Measurements from ENCODE around the gene DPYSL4. TPM values are rescaled to one million over a fixed set of nuclear protein-coding genes. Genes with fewer than 3 reads are reported as not detected.

DPYSL4 gene
- total and polyA plus RNA-seq, 2 experiments from 2014 or later, result 10.6 to 23.9 TPM

GRCh38 chr10:132201111-132201969 is 14.6 kb downstream of the DPYSL4 start (continued):
- no peak for TF ChIP-seq CTCF (conservative IDR thresholded peaks at IDR 0.05; ENCODE audit: low read depth in 2 of 2)
- no peak for TF ChIP-seq ZNF331 (CRISPR knock-in tag; IDR thresholded peaks at IDR 0.05; ENCODE audit: low read depth)

DNA sequence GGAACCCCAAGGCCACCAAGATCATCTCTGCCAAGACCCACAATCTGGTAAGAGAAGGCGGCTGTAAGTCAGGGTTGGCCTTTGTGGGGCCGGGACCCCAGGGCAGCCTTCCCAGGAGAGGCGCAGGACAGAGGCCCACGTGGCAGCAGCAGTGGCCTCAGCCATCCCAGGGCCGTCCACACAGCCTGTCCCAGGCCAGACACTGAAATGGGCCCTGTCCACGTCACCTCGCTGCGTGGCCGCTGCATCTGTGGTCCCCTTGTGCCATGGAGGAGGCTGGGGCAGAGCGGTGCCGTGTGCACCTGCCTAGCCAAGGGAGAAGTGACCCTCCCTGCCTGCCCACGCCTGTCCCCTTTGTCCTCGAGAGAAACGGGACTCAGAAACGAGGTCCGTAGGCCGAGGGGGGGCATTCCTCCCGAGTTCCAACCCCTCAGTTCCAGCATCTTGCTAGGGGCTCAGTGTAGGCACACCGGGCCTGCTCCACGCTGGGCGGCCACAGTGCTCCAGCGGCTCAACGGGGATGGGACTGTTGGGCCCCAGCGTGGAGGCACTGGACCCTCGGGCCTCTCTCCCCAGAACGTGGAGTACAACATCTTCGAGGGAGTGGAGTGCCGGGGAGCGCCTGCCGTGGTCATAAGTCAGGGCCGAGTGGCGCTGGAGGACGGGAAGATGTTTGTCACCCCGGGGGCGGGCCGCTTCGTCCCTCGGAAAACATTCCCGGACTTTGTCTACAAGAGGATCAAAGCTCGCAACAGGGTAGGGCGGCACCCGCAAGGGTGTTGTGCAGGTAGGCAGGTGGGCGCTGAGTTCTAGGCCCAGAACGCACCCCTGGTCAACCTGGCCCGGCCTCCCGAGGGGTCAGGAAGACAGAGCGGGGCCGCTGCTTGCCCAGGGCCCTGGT is 15.6 kb downstream of the DPYSL4 start:
- H3K9me2 ChIP-seq (ENCODE audit: insufficient read depth), result no peaks in the 10 kb centered on the region
- no peak overlapping the region for H2AFZ ChIP-seq
- H3K4me2 ChIP-seq, result no peak overlapping the region
- no peak overlapping the region for H3K27ac ChIP-seq (ENCODE audit: low read depth)
- no peaks in the 10 kb centered on the region for H3K36me3 ChIP-seq (ENCODE audit: insufficient read depth)
- H4K20me1 ChIP-seq (replicated peaks; ENCODE audit: insufficient read depth), result no peaks in the 10 kb centered on the region
- Mint-ChIP-seq H3K9me3 (no peaks in the 10 kb centered on the region), H3K36me3 (ENCODE audit: low read depth) (no peaks in the 10 kb centered on the region), H3K27me3 (ENCODE audit: insufficient read depth, low read depth, poor library complexity) (peaks cover 2% of the 10 kb centered on the region), H3K4me1 (no peaks in the 10 kb centered on the region), H3K4me3 (no peak overlapping the region), H3K27ac (no peak overlapping the region)
- H3K79me2 ChIP-seq (replicated peaks; ENCODE audit: insufficient read depth), result no peaks in the 10 kb centered on the region
- no peaks in the 10 kb centered on the region for H3K27me3 ChIP-seq (ENCODE audit: insufficient read depth)
- H3K4me1 ChIP-seq (ENCODE audit: insufficient read depth), result no peaks in the 10 kb centered on the region
- no peak for ATAC-seq
- H3F3A ChIP-seq (replicated peaks; ENCODE audit: low read depth), result no peaks in the 10 kb centered on the region
- no peak for DNase-seq (ENCODE audit: low spot score)
- H3K4me3 ChIP-seq, result no peak overlapping the region
- TF ChIP-seq, protein P1, sequence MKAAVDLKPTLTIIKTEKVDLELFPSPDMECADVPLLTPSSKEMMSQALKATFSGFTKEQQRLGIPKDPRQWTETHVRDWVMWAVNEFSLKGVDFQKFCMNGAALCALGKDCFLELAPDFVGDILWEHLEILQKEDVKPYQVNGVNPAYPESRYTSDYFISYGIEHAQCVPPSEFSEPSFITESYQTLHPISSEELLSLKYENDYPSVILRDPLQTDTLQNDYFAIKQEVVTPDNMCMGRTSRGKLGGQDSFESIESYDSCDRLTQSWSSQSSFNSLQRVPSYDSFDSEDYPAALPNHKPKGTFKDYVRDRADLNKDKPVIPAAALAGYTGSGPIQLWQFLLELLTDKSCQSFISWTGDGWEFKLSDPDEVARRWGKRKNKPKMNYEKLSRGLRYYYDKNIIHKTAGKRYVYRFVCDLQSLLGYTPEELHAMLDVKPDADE (IDR thresholded peaks at IDR 0.05), result no peak
- TF ChIP-seq POLR2AphosphoS5 (IDR thresholded peaks at IDR 0.05; ENCODE audit: low read depth), result no peak
- TF ChIP-seq, protein P2, sequence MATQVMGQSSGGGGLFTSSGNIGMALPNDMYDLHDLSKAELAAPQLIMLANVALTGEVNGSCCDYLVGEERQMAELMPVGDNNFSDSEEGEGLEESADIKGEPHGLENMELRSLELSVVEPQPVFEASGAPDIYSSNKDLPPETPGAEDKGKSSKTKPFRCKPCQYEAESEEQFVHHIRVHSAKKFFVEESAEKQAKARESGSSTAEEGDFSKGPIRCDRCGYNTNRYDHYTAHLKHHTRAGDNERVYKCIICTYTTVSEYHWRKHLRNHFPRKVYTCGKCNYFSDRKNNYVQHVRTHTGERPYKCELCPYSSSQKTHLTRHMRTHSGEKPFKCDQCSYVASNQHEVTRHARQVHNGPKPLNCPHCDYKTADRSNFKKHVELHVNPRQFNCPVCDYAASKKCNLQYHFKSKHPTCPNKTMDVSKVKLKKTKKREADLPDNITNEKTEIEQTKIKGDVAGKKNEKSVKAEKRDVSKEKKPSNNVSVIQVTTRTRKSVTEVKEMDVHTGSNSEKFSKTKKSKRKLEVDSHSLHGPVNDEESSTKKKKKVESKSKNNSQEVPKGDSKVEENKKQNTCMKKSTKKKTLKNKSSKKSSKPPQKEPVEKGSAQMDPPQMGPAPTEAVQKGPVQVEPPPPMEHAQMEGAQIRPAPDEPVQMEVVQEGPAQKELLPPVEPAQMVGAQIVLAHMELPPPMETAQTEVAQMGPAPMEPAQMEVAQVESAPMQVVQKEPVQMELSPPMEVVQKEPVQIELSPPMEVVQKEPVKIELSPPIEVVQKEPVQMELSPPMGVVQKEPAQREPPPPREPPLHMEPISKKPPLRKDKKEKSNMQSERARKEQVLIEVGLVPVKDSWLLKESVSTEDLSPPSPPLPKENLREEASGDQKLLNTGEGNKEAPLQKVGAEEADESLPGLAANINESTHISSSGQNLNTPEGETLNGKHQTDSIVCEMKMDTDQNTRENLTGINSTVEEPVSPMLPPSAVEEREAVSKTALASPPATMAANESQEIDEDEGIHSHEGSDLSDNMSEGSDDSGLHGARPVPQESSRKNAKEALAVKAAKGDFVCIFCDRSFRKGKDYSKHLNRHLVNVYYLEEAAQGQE (IDR thresholded peaks at IDR 0.05; ENCODE audit: unreplicated experiment), result no peak
- TF ChIP-seq NANOG (IDR thresholded peaks at IDR 0.05; ENCODE audit: borderline replicate concordance), result no peak
- TF ChIP-seq STAT1 (IDR thresholded peaks at IDR 0.05; ENCODE audit: unreplicated experiment), result no peak
- no peak for TF ChIP-seq ZNF114 (CRISPR knock-in tag; IDR thresholded peaks at IDR 0.05)
- TF ChIP-seq JUNB (IDR thresholded peaks at IDR 0.05; ENCODE audit: unreplicated experiment), result no peak
- no peak for TF ChIP-seq ZNF331 (CRISPR knock-in tag; IDR thresholded peaks at IDR 0.05; ENCODE audit: low read depth)
- TF ChIP-seq, protein P3, sequence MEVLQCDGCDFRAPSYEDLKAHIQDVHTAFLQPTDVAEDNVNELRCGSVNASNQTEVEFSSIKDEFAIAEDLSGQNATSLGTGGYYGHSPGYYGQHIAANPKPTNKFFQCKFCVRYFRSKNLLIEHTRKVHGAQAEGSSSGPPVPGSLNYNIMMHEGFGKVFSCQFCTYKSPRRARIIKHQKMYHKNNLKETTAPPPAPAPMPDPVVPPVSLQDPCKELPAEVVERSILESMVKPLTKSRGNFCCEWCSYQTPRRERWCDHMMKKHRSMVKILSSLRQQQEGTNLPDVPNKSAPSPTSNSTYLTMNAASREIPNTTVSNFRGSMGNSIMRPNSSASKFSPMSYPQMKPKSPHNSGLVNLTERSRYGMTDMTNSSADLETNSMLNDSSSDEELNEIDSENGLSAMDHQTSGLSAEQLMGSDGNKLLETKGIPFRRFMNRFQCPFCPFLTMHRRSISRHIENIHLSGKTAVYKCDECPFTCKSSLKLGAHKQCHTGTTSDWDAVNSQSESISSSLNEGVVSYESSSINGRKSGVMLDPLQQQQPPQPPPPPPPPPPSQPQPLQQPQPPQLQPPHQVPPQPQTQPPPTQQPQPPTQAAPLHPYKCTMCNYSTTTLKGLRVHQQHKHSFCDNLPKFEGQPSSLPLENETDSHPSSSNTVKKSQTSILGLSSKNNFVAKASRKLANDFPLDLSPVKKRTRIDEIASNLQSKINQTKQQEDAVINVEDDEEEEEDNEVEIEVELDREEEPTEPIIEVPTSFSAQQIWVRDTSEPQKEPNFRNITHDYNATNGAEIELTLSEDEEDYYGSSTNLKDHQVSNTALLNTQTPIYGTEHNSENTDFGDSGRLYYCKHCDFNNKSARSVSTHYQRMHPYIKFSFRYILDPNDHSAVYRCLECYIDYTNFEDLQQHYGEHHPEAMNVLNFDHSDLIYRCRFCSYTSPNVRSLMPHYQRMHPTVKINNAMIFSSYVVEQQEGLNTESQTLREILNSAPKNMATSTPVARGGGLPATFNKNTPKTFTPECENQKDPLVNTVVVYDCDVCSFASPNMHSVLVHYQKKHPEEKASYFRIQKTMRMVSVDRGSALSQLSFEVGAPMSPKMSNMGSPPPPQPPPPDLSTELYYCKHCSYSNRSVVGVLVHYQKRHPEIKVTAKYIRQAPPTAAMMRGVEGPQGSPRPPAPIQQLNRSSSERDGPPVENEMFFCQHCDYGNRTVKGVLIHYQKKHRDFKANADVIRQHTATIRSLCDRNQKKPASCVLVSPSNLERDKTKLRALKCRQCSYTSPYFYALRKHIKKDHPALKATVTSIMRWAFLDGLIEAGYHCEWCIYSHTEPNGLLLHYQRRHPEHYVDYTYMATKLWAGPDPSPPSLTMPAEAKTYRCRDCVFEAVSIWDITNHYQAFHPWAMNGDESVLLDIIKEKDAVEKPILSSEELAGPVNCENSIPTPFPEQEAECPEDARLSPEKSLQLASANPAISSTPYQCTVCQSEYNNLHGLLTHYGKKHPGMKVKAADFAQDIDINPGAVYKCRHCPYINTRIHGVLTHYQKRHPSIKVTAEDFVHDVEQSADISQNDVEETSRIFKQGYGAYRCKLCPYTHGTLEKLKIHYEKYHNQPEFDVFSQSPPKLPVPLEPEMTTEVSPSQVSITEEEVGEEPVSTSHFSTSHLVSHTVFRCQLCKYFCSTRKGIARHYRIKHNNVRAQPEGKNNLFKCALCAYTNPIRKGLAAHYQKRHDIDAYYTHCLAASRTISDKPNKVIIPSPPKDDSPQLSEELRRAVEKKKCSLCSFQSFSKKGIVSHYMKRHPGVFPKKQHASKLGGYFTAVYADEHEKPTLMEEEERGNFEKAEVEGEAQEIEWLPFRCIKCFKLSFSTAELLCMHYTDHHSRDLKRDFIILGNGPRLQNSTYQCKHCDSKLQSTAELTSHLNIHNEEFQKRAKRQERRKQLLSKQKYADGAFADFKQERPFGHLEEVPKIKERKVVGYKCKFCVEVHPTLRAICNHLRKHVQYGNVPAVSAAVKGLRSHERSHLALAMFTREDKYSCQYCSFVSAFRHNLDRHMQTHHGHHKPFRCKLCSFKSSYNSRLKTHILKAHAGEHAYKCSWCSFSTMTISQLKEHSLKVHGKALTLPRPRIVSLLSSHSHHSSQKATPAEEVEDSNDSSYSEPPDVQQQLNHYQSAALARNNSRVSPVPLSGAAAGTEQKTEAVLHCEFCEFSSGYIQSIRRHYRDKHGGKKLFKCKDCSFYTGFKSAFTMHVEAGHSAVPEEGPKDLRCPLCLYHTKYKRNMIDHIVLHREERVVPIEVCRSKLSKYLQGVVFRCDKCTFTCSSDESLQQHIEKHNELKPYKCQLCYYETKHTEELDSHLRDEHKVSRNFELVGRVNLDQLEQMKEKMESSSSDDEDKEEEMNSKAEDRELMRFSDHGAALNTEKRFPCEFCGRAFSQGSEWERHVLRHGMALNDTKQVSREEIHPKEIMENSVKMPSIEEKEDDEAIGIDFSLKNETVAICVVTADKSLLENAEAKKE (CRISPR knock-in tag; IDR thresholded peaks at IDR 0.05), result no peak

All from GM23338 (cell line).